HG03159 (cell line): Measurements from ENCODE around the gene SLC22A23.

Experiments
- ATAC-seq: cut with Tn5 transposase; IDR thresholded peaks from one replicate; pipeline ENCODE4 v1.9.1; 2021; ENCODE audit warnings: mild to moderate bottlenecking, moderate library complexity; ENCODE audit not compliant: unreplicated experiment

Gene SLC22A23

GRCh38 chr6:3406891-3407809, 49.7 kb downstream of the SLC22A23 start:
- ATAC-seq: no peak

DNA sequence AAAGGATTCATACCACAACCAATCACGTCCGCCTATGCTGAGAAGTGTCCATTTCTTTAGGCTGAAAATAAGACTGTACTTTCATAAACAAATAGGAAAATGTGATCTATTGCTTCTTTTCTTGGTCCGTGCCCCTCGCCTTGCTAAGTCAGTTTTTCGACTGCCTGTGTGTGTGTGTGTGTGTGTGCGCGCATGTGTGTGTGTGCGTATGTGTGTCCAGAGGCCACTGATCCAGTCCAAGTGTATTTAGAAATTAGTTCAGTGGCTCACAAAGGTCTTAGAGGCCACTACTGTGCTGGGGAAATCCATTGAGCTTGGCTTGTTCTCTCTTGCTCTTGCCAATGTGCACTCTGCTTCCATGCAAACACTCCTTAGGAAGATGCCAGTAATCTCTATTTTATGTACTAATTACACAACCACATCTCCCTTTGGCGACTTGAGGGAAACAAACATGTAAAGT, 50.5 kb downstream of the SLC22A23 start:
- ATAC-seq: no peak

DNA sequence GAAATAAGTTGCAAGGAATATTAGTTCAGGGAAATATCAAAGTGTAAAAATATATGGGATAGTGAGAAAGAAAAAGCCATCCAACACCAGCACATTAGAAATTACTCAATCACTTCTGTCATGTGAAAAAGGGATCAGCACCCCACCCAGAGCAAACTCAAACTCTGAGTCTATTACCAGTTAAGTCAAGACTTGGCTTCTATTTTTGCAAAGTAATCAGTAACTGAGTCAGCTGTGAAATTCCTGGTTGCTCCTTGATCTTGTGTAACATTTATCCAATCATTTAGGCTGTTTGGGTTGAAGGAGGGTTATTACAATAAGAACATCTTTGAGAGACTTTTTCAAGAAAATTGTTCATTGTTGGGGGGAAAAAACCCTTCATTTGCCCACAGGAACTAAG, 51.2 kb downstream of the SLC22A23 start:
- ATAC-seq: no peak

DNA sequence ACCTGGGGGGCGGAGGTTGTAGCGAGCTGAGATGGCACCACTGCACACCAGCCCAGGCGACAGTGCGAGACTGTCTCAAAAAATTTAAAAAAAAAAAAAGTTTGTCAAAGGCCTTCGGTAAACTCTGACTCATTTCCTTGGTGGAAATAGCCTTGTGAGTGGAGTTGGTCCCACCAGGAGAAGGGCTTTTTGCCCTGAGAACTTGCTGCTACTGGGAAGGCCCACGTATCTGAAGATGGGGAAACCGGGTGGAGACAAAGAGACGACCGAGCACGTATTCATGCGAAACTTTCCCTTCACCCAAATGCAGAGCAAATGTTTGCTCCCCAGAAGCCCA, 51.7 kb downstream of the SLC22A23 start:
- no peak for ATAC-seq

- no peak for ATAC-seq
Observed at GRCh38 chr6:3403238-3404173, 53.3 kb downstream of the SLC22A23 start.

GRCh38 chr6:3402310-3403237, 54.3 kb downstream of the SLC22A23 start:
- no peak for ATAC-seq

GRCh38 chr6:3400162-3400561, 56.7 kb downstream of the SLC22A23 start:
- no peak for ATAC-seq

DNA sequence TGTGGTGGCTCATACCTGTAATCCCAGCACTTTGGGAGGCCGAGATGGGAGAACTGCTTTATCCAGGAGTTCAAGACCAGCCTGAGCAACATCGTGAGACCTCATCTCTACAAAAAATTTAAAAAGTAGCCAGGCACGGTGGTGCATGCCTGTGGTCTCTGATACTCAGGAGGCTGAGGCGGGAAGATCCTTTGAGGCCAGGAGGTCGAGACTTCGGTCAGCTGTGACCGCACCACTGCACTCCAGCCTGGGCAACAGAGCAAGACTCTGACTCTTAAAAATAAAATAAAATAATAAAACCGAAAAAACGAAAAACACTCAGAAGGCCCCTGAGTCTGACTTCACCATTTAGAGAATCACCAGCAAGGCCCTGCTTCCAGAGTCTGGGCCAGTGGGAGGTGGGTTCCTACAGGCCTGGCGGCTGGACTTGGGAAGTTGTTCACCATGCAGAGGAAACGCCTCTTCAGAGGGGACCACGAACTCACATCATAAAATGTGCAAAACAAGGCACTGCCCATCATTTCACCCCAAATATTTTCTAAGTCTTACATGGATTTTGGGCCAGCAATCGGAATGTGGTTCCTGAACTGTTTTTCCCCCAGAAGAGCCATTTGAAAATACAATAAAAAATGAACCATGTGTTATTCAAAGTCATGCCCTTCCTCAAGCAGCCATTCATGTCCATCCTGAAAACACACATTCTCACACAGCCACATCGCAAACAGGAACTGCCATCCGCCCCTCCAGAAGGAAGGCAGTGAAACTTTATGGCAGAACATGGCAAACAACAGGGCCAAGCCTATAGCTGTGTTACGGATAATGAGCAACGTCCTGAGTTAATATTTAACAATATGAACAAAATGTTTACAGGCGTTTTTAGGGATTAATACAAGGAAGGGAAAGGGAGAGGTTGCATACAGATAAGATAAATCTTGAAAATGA, 57.8 kb downstream of the SLC22A23 start:
- no peak for ATAC-seq

DNA sequence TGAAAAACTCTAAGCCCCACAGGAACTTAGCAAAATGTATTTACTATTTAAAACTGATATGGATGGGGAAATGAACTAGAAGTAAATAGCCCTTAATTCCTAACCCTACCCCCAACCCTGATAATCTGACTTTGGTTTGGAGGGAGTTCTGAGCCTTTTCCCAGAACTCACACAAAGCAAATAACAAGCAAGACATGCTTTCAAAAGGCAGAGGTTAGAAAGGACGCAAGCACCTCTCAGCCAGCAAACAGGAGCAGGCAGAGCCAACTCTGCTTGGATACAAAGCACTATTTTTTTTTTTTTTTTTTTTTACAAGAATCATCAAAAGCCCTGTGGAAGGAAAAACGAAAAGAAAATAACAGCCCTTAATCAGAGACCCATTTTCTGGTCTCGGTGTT, 58.7 kb downstream of the SLC22A23 start:
- no peak for ATAC-seq

GRCh38 chr6:3397229-3398164, 59.4 kb downstream of the SLC22A23 start:
- ATAC-seq: no peak

GRCh38 chr6:3396503-3397180, 60.2 kb downstream of the SLC22A23 start:
- no peak for ATAC-seq

DNA sequence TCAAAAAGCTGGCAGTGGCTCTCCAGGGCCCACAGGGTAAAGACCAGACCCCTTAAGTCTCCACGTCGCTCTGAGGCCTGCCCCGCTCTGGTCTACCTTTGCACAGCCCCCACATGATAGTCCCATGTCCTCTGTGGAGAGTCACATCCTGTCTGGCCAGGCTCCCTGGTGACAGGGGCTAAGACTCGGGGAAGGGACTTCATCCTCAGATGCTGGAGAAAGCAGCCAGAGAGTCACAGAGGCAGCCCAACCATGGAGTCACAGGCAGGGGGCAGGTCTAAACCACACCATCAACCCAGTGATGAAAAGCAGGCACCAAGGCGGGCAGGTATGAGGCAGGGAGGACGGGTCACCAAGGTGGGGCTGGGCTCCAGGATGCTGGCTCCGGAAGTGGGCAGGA, 62.2 kb downstream of the SLC22A23 start:
- no peak for ATAC-seq

- no peak for ATAC-seq
Observed at GRCh38 chr6:3393836-3394202, 63.0 kb downstream of the SLC22A23 start.

DNA sequence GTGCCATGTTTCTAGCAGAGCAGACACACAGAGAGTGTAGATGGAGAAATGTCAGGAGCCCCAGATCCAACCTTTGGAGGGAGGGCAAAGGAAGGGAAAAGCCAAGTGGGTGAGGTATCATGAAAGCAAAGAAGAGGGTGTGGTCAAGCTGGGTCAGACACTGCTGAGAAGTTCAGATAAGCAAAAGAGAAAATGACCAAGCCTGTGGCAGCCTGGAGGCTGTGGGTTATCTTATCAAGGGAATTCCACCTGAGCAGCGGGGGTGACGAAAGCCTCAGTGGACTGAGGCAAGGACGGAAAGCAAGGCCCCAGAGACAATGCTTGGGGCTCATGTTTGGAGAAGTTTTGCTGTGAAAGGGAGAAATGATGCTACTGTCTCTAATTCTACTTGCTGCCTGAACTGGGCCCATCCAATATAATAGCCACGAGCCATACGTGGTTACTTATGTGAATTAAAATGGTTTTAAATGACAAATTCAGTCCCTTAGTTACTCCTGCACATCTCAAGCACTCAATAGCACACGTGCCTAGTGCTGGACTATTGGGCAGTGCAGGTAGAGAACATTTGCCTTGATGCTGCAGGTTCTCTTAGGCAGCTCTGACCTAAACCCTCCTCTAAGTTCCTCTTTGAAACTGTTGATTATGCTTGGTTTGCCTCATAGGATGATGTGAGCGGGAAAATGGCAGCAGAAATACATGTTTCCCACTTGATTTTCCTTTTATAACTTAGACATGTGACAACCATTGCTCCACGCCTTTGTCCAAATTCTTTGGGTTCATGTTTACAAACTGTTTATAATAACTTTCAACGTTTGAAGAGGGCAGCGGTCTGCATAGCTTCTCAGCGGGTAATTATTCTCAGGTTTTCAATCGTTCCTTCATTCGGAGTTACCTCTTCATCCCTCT, 63.7 kb downstream of the SLC22A23 start:
- no peak for ATAC-seq

DNA sequence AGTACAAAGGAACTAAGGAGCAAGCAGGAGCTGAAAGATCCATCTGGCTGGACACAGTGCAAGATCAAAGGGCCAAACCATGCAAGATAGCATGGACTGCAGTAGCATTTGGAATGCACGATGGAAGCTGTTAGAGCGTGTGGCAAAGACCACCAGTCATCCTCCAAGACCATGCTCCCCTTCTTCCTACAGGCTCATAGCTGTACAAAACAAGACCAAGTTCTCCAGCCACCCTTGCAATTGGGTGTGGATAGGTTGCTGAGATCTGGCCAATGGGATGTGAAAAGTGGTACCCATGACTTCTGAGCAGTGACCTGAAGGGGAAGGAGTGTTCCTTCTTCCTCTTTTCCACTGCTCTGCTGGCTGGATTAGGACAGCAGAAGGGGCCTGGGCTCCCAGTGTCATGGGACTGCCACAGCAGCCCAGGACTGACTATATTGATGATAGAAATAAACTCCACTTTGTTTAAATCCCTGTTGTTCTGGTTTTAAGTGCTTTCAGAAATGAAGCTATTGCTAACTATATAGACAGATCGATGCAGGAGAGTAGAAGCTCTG, 64.9 kb downstream of the SLC22A23 start:
- no peak for ATAC-seq

GRCh38 chr6:3390698-3391097, 66.2 kb downstream of the SLC22A23 start:
- ATAC-seq: no peak
